ENCODE data around the gene SLC37A3. TPM values are rescaled to one million over a fixed set of nuclear protein-coding genes. Genes with fewer than 3 reads are reported as not detected.

The SLC37A3 gene
- polyA plus RNA-seq, 2 of the 4 experiments (the other 2 are of a cell fraction) = 26.9 to 53.2 TPM

DNA sequence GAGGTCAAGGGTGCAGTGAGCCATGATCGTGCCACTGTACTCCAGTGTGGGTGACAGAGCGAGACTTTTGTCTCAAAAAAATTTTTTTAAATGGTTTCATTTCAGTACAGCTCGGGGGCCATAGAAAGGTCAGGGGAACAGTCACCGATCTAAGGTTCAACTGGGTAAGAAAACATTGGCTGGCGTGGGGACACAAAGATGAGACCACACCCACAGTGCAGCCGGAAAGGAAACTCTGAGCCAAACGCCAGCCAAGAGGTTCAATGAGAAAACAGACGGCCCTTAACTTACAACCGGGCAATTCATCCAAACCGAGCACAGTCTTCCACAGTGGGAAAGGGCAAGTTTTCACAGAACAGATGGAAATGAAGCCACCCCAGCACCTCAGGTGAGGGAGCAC lies 65.1 kb downstream of the SLC37A3 start:
- ChIA-PET CTCF (no interaction called here), POLR2A (no interaction called here)
- no peak for ATAC-seq
- no peak overlapping the region for H3K4me3 ChIP-seq
- H3K27ac ChIP-seq = no peak overlapping the region
- 90% methylated on average over 10 of the region's 10 CpGs for WGBS (ENCODE audit: missing lambda C conversion rate)
- no peak for FAIRE-seq
- no peak for DNase-seq (ENCODE audit: low read depth in 1 of 2, low spot score in 1 of 2)
- no peak overlapping the region for H3K4me2 ChIP-seq
- H3K4me1 ChIP-seq = no peaks in the 10 kb centered on the region
- TF ChIP-seq, protein P1, sequence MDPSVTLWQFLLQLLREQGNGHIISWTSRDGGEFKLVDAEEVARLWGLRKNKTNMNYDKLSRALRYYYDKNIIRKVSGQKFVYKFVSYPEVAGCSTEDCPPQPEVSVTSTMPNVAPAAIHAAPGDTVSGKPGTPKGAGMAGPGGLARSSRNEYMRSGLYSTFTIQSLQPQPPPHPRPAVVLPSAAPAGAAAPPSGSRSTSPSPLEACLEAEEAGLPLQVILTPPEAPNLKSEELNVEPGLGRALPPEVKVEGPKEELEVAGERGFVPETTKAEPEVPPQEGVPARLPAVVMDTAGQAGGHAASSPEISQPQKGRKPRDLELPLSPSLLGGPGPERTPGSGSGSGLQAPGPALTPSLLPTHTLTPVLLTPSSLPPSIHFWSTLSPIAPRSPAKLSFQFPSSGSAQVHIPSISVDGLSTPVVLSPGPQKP (IDR thresholded peaks at IDR 0.05; ENCODE audit: low read depth, low read length) = no peak
- no peak for TF ChIP-seq CTCF (IDR thresholded peaks at IDR 0.05)
- no peak for TF ChIP-seq CHD4 (IDR thresholded peaks at IDR 0.05; ENCODE audit: borderline replicate concordance)
- no peak for TF ChIP-seq POLR2A (IDR thresholded peaks at IDR 0.05; ENCODE audit: low read length)
- TF ChIP-seq MAFK (IDR thresholded peaks at IDR 0.05; ENCODE audit: partially characterized antibody) = no peak
- TF ChIP-seq MYC (IDR thresholded peaks at IDR 0.05; ENCODE audit: borderline replicate concordance, low read length) = no peak
- TF ChIP-seq SREBF2 (IDR thresholded peaks at IDR 0.05) = no peak
- no peaks in the 10 kb centered on the region for H3K9me3 ChIP-seq

DNA sequence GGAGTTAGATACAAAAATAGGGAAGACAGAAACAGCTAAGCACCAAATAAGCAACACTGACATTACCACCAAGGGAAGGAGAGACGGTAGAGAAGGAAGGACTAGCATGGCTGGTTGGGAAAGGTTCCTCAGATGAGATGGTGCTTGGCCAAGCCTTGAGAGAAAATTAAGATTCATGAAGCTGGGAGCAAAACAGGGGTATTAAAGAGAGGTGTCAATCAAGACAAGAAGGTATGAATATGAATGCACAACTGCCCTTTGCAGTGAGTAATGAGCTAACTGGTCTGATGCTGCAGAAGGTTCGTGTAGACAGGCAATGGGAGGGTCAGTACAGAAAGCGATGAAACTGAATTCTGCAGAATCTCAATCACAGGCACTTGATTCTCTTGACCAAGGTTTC lies 67.7 kb downstream of the SLC37A3 start:
- Histone ChIP-seq H3K27ac (no peak overlapping the region), H3K4me3 (no peak overlapping the region), H3K4me2 (no peak overlapping the region), H3K4me1 (no peaks in the 10 kb centered on the region), H3K9me3 (no peaks in the 10 kb centered on the region)
- CTCF ChIA-PET = interaction anchor here (0.6 to 1.7 kb wide), 7 partner anchors 9 to 155 kb away, joined by 3 to 4 read pairs (median 3); no protein-coding TSS in a partner anchor
- FAIRE-seq = no peak
- no peak for DNase-seq (ENCODE audit: low read depth in 1 of 2, low spot score in 1 of 2)
- whole genome bisulfite sequencing (ENCODE audit: missing lambda C conversion rate) = 74% methylated on average over 3 of the region's 3 CpGs
- no peak for ATAC-seq
- POLR2A ChIA-PET = no interaction called here
- TF ChIP-seq, protein P2, sequence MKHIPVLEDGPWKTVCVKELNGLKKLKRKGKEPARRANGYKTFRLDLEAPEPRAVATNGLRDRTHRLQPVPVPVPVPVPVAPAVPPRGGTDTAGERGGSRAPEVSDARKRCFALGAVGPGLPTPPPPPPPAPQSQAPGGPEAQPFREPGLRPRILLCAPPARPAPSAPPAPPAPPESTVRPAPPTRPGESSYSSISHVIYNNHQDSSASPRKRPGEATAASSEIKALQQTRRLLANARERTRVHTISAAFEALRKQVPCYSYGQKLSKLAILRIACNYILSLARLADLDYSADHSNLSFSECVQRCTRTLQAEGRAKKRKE (CRISPR knock-in tag; IDR thresholded peaks at IDR 0.05; ENCODE audit: low read depth) = no peak
- TF ChIP-seq, protein P1 (IDR thresholded peaks at IDR 0.05; ENCODE audit: low read depth, low read length) = no peak

GRCh38 chr7:140330128-140330527 lies 68.2 kb downstream of the SLC37A3 start:
- ChIA-PET CTCF (interaction anchor here (0.9 to 1.7 kb wide), 6 partner anchors 10 to 155 kb away, joined by 3 to 4 read pairs (median 4); no protein-coding TSS in a partner anchor), POLR2A (no interaction called here)
- Histone ChIP-seq H3K9me3 (no peaks in the 10 kb centered on the region), H3K4me2 (no peak overlapping the region), H3K4me3 (no peak overlapping the region), H3K4me1 (no peaks in the 10 kb centered on the region), H3K27ac (no peak overlapping the region)
- 95% methylated on average over 13 of the region's 13 CpGs for WGBS (ENCODE audit: missing lambda C conversion rate)
- FAIRE-seq = no peak
- no peak for TF ChIP-seq RCOR1 (IDR thresholded peaks at IDR 0.05; ENCODE audit: low read depth, low read length)
- no peak for TF ChIP-seq NFE2L2 (conservative IDR thresholded peaks at IDR 0.05; ENCODE audit: low read length)
- no peak for TF ChIP-seq TFCP2L1 (CRISPR knock-in tag; IDR thresholded peaks at IDR 0.05)
- no peak for TF ChIP-seq FOSL2 (IDR thresholded peaks at IDR 0.05)
- TF ChIP-seq FOSL2 (CRISPR knock-in tag; IDR thresholded peaks at IDR 0.05) = no peak
- no peak for TF ChIP-seq GATA3 (IDR thresholded peaks at IDR 0.05; ENCODE audit: borderline replicate concordance)
- no peak for TF ChIP-seq EHF (CRISPR knock-in tag; IDR thresholded peaks at IDR 0.05)
- no peak for TF ChIP-seq POLR2A (IDR thresholded peaks at IDR 0.05; ENCODE audit: low read length)
- TF ChIP-seq, protein P1 (IDR thresholded peaks at IDR 0.05; ENCODE audit: low read depth, low read length) = no peak
- no peak for TF ChIP-seq POLR2AphosphoS2 (conservative IDR thresholded peaks at IDR 0.05; ENCODE audit: low read length)
- TF ChIP-seq CBX2 (IDR thresholded peaks at IDR 0.05; ENCODE audit: borderline replicate concordance, low read depth) = no peak
- TF ChIP-seq ZC3H11A (IDR thresholded peaks at IDR 0.05) = no peak
- TF ChIP-seq CTCF (IDR thresholded peaks at IDR 0.05) = no peak
- no peak for ATAC-seq
- no peak for DNase-seq (ENCODE audit: low read depth in 1 of 2, low spot score in 1 of 2)
